NCI-H1105 (cell line): ENCODE measurements around the gene SLC16A5.
A peak's percentile ranks its signal among the peaks of the same experiment; 100 is the strongest.
"Not testable (repeated sequence)": the region's sequence is repeated elsewhere in the genome, so short reads cannot be mapped to it uniquely, and the experiment has no call there.

Experiments used
- DNase-seq: peaks from one replicate; lab custom pipeline; 2025; lab: John Stamatoyannopoulos, UW

SLC16A5 gene

DNA sequence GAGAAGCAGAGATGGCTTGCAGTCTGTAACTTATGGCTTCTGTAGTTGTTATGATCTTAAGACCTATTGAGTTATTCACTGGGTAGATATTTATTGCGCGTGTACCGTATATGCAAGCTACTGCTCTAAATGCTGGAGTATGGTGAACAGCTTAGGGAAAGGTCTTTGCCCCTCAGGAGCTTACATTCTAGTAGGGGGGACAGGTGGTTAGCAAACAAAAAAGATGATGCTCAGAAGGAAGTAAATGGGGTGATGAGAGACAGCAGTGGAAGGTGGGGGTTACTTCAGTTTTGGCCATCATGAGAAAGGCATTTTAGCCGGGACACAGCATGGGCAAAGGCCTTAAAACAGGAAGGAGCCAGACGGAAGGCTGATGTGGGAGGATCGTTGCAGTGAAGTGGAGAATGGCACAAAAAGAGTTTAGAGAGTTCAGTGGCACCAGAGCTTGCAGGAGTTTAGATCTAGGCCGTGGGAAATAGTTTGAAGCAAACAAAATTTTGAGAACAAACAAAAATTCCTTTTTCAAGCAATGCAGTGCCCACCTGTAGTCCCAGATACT is 24.1 kb downstream of the SLC16A5 start:
- DNase-seq, result no peak

DNA sequence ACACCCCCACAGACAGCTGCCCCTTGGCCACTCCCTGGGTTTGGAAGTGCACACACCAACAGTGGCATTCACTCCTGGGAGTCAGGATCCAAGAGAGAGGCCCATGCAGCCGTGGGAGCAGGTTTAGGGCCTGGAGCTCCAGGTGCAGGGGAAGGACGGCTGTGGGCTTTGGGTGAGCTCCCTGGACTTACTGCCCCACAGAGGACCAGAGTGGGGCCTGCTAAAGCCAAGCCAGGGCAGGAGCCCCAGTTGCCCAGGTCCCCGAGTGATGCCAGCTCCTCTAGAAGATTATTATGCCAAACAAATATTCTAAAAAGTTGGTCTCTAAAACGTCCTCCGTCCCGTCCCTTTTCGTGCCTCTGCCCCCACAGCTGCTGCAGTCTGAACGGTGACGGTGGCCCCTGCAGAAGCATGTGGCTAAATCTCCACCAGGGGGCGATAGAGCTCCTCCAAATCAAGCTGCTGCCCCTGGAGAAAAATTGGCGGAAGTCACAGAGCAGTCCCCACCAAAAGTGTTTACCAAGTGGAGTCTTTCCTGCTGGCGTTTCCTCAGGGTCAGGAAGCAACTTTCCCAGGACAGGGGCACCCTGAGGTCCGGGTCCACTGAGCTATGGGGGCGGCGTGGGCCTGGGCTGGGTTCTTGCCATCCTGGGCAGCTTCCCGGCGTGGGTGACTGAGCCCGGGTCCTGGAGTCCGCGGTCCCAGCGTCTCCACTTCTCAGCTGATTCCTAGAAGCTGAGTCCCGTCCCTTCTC is 26.2 kb downstream of the SLC16A5 start:
- DNase-seq, result peak; percentile 59

DNA sequence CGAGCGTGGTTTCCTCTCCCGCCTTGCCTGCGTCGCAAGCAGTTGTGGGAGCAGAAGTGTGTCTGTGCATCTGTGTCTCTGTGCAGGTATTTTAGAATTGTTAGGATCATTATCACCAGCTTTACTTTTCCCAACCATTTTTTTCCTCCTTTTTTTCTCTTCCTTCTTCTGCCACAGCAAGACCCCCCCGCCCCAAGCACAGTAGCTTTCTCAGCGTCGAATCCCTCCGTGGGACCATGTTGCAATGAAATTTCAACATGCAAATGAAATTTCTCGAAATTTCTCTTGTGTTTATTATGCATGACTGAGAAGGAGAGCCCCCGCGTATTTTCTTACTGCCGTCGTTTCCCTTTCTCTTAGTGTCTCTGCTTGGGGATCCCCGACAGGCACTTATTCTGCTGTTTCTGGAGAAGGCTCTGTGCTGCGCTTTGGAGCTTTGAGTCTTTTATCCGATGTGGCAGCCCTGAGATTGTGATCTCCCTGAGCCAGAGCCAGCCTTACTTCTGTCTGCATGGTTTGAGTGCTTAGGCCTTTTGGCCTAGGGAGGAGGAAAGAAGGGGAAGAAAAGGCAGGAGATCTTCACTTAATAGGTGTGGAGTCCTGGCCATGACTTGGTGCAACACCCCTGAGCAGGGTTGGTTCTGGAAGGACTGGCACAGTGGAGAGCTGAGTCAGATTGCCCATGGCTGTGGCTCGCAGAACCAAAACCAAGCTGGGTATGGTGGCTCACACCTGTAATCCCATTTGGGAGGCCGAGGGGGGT is 27.0 kb downstream of the SLC16A5 start:
- no peak for DNase-seq

DNA sequence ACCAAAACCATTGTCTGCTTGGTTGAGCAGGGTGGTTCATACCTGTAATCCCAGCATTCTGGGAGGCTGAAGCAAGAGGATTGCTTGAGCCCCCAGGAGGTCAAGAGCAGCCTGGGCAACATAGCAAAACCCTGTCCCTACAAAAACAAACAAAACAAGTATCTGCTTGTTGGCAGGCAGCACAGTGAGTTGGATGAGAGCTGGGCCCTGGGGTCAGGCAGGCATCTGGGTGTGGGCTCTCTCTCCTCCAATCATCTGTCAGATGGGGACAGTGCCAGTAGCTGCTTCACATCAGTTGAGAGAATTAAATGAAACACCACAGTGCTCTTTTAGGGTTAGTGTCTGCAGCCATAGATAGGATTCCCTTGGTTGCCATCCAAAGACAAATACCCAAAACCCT is 27.8 kb downstream of the SLC16A5 start:
- no peak for DNase-seq

DNA sequence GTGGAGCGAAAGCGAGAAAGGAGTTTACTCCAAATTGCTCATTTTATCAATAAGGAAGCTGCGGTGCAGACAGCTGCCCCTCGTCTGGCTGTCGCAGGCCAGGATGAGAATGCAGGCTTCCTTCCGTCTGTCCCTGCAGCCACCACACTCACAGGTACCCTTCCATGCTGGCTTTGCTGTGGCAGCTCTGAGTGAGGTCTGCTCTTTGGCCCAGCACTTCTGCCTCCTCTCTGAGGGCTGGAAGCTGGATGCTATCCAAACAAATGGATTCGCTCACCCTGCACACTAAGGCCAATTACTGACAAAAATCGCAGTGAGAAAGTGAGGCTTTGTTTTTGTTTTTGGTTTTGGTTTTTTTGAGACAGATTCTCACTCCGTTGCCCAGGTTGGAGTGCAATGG is 29.0 kb downstream of the SLC16A5 start:
- DNase-seq, result no peak

DNA sequence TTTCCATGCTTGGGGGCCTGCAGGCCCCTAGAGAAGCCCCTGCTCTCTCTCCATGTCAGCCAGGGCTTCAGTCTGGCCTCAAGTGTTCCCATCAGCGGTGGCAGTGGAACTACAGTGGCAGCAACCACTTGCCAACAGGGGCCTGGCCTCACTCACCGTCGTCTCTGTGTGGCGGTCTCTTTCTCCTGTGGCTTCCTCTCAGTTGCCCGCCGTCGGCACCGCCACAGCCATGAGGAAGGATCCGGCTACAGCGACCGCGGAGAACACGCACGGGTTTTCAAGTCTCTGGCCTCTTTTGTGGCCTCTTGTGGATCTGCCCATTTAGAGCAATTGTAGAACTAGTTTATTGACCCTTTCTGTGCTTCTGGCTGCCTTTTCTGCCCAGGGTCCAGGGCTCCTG is 30.6 kb downstream of the SLC16A5 start:
- DNase-seq, result no peak

DNA sequence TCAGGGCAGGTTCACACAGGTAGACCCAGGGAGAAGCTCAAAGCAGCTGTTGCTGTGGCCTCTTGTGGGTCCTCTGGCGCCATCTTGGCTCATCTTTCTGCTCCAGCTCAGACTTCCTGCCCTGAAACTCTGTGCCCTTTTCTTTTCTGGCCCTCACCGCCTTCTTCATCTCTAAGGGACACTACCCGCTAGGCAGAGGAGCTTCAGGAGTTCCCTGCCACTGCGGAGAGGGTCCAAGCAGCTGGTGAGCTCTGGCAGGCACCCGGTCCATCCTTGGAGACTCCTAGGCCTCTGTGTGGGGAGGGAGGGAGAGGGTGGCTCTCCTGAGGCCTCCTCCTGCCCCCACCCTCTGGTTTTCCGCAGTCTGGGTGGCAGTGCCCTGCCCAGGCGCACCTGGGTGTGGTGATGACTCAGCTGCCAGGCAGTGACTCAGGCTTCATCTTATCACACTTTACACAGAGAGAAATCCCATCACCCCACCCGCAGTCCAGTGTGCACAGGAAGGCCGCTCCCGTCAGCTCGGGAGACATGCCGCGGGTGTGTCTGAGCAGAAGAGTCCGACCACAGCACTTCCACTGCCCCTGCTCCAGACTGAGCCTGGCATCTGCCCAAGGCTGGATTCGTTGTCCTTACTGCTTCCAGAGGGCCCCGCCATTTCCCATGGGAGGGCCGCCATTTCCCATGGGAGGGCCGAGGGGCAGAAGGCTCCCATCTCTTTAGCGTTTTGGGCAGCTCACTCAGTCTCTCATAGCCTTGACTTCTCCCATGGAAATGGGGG is 36.5 kb downstream of the SLC16A5 start:
- no peak for DNase-seq

DNA sequence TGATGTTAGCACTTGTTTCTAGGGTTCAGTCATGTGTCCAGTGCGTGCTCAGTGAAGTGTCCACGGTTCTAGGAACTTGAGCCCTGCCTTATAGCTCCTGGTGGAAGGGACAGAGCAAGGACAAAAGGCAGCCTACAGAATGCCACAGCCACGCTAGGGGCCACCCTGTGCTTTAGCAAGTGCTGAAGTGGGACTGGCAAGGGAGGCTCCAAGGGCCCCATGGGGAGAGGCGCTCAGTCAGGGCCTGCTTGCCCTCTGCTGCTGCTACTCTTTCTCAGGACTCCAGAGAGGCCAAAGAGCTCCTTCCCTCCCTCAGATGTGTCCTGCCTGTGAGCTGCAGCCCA is 37.0 kb downstream of the SLC16A5 start:
- no peak for DNase-seq

DNA sequence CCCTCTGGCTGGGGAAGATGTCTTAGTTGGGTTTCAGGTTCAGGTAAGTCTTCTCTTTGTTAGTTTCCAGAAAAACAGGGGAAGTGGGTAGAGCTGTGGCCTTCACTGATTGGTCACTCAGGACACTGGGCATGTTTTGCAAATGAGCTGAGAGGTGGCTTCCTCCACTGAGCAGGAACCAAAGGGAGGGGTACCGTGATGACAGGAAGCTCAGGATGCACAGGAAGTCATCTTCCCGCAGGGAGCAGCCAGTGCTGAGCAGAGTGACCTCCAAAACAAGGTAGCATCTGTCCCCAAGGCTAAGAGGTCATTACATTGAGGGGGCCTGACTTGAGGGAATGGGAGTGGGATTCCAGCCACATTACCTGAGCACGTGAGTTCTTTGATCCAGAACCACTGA is 38.2 kb downstream of the SLC16A5 start:
- DNase-seq, result no peak

DNA sequence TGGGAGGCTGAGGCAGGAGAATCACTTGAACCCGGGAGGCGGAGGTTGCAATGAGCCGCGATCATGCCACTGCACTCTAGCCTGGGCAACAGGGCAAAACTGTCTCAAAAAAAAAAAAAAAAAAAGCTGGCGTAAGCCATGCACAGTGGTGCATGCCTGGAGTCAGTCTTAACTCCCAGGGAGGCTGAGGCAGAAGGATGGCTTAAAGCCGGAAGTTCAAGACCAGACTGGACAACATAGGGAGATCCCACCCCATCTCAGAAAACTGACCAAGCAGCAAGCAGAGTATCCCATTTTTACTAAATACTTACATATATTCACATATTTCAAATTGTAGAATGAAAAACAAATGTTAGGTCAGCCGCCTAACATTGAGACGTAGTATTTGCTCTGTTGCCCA is 39.2 kb downstream of the SLC16A5 start:
- DNase-seq, result no peak

DNA sequence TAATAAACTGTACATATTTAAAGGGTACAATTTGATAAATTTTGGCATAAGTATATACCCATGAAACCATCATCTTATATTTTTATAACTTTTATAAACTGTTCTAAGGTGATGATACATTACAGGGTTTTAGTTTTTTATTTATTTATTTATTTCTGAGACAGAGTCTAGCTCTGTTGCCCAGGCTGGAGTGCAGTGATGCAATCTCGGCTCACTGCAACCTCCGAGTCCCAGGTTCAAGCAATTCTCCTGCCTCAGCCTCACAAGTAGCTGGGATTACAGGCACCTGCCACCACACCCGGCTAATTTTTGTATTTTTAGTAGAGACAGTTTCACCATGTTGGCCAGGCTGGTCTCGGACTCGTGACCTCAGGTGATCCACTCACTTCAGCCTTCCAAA is 40.2 kb downstream of the SLC16A5 start:
- not testable (repeated sequence) for DNase-seq

DNA sequence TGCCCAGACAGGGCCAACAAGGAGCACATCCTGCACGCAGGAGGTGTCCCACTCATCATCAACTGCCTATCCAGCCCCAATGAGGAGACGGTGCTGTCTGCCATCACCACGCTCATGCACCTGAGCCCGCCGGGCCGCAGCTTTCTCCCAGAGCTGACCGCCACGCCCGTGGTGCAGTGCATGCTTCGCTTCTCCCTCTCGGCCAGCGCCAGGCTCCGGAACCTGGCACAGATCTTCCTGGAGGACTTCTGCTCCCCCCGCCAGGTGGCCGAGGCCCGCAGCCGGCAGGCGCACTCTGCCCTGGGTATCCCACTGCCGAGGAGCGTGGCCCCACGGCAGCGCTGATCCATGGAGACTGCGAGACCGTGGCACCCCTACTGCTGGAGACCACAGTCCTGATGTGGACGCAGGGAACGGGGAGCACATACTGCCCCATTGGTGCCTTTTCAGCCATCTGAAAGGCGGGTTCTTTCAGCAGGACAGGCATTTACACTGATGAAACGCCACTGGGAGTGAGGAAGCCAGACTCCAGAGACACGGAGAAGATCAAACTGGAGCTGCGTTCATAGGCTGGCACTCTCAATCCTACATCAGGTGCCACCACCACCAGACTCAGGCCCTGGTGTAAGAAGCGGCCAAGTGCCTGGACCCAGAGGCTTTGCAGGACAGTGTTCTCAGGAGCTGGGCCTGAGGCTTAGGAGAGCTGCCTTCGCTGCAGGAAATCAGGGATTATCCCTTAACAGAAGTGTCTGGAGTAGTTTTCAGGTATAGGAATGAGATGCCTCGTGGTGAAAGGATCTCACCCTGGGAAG is 41.1 kb downstream of the SLC16A5 start:
- no peak for DNase-seq

DNA sequence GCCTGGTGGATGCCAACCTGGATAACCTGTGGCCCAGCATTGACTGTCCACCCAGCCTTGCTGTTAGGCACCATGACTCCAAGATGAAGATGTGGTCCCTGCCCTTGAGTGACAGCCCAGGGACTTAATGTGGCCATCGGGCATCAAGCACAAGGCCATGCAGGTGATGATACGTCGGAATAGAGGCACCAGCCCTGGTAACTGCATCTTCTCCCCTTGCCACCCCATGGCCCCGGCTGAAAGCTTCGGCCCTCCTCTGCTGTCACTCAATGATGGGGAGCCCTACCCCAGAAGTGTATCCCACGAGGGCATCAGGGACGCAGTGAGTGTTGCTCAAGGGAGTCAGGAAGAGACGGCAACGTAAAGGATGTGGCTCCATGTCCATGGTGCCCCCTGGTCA is 41.8 kb downstream of the SLC16A5 start:
- DNase-seq, result no peak

DNA sequence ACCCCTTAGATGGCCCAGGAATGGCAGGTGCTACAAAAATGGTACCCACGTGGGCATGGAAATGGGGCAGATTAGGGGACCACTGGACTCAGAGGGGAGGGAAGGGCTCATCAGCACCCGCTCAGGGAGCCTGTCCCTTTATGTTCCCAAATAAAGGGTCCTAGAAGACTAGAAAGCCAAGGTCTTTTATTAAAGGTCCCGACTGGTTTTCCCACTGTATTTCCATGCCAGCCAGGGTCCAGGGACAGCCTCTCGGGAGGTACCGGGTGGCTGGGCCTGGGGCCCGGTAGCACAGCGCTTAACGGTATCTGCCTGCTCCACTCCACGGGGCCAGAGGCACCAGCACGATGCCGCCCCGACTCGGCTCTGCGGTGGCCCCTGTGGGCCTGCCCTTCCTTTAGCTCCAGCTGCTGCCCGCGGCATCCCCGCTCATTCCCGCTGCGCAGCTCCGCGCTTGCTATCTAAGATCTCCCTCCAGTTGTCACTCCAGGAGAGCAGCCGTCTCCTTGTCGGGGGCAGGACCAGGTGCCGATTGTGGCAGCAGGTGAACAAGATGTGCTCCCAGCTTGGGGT is 42.4 kb downstream of the SLC16A5 start:
- DNase-seq, result no peak

DNA sequence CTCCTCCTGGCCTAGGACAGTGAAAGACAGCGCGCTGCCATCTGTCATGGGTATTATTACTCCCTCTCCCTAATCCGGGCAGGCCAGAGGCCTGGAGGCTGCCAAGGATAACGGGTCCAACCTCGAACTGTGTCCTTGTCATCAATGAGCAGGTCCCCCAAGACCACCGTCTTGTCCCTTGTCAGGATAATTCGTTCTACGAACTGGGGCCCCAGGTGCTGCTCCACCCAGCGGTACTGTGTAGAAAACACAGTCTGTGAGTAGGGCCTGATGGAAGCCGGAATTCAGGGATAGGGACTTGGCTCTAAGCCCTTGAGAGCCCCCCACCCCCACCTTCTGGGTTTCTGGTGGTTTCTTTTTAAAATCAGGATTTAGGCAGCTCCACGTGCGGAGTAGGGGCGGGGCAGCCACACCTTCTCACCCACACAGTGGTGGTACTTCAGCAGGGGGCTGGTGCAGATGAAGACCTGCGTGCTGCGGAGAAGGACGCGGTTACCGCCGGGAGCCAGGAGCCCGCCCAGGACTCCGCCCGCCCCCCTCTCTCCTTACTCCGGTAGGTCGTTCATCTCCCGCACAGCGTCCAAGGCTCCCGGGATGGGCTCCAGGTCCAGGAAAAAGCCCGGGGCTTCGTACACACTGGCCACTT is 43.0 kb downstream of the SLC16A5 start:
- no peak for DNase-seq

DNA sequence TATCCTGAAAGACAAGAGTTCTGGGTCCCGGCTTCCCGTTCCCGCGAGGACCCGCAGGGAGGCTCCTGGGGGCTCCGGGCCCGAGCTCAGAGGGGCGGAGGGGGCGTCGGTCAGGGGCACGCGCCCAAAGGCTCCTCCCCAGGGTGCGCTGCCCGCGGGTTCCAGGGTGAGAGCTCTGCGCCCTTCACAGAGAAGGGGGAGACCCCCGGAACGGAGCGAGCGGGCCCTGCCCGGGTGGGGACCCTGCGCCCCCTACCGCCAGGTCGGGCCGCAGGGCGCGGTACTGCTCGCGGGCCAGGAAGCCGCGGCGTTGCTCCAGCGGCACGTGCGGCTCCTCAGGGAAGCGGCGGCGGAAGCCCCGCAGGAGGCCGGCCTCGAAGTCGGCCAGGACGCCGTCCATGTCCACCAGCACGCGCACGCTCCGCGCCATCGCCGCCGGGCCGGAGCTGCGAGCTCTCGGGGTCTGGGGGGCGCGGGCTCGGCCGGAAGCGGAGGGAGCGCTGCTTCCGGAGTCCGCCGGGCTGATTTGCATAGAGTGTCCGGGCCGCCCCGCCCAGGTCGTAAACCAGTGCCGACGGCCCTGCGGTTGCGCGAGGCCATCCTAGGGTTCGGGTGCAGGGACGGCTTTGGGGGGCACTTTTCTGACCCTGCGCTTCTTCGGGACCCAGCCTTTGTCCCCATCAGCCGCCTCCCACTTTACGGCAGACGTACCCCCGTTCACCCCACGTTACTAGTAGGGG is 43.7 kb downstream of the SLC16A5 start, which contains the start of gene NT5C:
TSS of gene NT5C (minus strand) at position 465 of the 740 bp plus-strand sequence. CDS start at position 430, 35 bp downstream.
- DNase-seq, result peak; percentile 70

DNA sequence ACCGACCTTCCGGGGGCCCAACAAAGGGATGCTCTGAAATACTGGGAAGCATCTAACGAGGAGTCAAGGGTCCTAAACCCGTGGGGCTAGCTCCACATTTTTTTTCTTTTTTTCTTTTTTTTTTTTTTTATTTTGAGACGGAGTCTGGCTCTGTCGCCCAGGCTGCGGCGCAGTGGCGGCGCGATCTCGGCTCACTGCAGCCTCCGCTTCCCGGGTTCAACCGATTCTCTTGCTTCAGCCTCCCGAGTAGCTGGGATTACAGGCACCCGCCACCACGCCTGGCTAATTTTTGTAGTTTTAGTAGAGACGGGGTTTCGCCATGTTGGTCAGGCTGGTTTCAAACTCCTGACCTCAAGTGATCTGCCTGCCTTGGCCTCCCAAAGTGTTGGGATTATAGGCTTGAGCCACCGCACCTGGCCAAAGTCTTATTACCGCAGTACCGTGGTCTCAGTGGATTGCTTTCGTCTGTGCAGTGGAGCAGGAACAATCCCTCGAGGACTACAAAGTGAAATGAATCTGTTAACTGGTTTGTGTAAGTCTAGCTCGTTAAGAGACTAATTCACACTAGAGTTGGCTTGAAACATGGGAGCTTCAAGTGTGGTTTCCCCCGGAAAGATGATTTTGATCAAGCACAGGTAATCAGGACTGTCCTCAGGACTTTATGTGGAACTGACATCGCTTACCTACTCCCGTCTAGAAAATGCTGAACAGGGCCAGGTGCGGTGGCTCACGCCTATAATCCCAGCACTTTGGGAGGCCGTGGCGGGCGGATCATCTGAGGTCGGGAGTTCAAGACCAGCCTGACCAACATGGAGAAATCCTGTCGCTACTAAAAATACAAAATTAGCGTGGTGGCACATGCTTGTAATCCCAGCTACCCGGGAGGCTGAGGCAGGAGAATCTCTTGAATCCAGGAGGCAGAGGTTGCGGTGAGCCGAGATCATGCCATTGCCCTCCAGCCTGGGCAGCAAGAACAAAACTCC is 44.6 kb downstream of the SLC16A5 start:
- not testable (repeated sequence) for DNase-seq

DNA sequence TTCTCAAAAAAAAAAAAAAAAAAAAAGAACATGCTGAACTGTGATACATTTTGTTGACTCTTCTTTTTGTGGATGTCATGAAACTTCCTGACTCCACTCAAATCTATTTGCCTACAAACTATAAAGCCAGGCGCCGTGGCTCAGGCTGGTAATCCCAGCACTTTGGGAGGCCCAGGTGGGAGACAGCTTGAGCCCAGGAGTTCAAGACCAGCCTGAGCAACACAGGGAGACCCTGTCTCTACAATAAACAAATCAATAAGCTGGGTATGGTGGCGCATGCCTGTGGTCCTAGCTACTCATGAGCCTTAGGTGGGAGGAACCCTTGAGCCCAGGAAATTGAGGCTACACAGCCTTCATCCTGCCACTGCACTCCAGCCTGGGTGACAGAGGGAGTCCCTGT is 45.2 kb downstream of the SLC16A5 start:
- DNase-seq, result no peak
